Gastrocnemius medialis (tissue), 4 donors: Measurements from ENCODE around the gene C10orf90.

ENCODE experiments used
- POLR2A ChIP-seq, 2 donors: fragments of 450-650 bp; IDR thresholded peaks; one replicate each; pipeline ENCODE4 v1.6.1; 2017; ENCODE audit warnings: antibody characterized with exemption in 2 of 2, mild to moderate bottlenecking in 2 of 2, moderate library complexity in 2 of 2
- TF ChIP-seq, protein P1 (sequence below), 5 experiments: fragments of 450-650 bp in 3 of 5; fragments of 200-600 bp in 2 of 5; sonication (generic) in 2 of 5; IDR thresholded peaks in 4 of 5; conservative IDR thresholded peaks in 1 of 5; 1 replicate in 4 of 5; 2 replicates in 1 of 5; pipeline ENCODE4 v1.5.1; 2016 to 2019; ENCODE audit warnings: antibody characterized with exemption in 5 of 5, mild to moderate bottlenecking in 3 of 5, moderate library complexity in 3 of 5

DNA sequence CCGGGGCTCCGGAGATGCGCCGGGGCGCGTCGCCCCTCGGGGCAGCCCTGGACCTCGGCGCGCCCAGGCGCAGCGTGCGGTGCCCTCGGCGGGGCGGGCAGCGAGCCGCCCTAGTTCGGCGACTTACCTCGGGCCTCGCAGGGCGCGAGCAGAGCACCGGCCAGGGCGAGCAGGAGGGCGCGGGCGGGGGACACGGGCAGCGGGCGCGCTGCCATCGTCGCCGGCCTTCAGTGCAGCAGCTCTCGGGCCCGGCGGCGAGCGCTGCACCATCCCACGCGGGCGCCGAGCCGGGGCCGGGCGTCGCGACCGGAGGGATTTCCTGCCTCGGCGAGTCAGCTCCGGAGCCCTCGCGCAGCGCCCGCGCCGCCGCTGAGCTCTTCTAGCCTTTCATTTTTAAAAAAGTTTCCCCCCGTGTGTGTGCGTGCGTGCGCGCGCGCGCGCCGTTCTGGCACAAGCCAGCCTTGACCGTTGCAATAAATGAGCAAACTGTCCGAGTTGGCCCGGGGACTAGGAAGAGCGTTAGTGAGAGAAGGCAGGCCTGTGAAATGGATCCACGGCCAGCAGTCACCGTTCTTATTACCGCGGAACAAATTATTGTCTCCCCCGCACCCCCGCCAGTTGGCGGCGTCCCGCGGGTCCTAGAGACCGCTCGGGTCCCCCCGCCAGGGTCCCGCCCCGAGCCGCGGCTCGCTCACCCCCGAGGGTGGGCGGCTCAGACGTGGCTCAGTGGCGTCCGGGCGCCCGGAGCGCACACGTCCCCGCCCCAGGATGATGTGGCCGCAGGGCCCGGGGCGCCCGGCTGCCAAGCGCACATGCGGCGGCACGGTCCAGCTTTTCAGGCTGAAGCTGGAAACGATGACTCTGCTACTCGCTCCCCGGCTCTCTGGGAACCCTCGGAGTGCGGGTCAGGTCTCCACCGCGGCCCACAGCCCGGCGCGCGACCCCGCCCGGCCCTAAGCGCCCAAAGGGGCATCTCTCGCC, 282.3 kb downstream of the C10orf90 start, which contains the start of gene ADAM12:
- TF ChIP-seq, protein P1, sequence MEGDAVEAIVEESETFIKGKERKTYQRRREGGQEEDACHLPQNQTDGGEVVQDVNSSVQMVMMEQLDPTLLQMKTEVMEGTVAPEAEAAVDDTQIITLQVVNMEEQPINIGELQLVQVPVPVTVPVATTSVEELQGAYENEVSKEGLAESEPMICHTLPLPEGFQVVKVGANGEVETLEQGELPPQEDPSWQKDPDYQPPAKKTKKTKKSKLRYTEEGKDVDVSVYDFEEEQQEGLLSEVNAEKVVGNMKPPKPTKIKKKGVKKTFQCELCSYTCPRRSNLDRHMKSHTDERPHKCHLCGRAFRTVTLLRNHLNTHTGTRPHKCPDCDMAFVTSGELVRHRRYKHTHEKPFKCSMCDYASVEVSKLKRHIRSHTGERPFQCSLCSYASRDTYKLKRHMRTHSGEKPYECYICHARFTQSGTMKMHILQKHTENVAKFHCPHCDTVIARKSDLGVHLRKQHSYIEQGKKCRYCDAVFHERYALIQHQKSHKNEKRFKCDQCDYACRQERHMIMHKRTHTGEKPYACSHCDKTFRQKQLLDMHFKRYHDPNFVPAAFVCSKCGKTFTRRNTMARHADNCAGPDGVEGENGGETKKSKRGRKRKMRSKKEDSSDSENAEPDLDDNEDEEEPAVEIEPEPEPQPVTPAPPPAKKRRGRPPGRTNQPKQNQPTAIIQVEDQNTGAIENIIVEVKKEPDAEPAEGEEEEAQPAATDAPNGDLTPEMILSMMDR (IDR thresholded peaks at IDR 0.05 in 4 of 5, conservative IDR thresholded peaks at IDR 0.05 in 1 of 5): no peak
- no peak for TF ChIP-seq POLR2A (IDR thresholded peaks at IDR 0.05)
